Activated CD8-positive, alpha-beta memory T cell treated with anti-CD3 and anti-CD28 coated beads for 36 hours (primary cell): ENCODE results near the gene SPHK1. TPM values are rescaled to one million over a fixed set of nuclear protein-coding genes. Genes with fewer than 3 reads are reported as not detected.
"Not testable (repeated sequence)": the region's sequence is repeated elsewhere in the genome, so short reads cannot be mapped to it uniquely, and the experiment has no call there.

Source experiments
- CTCF ChIA-PET: fragments of 350-600 bp; sonication (Branson Sonifier 250); formaldehyde crosslinking; loops from one replicate; lab custom pipeline; 2021; ENCODE audit warnings: antibody characterized with exemption; lab: Charles Lee
- POLR2A ChIA-PET: fragments of 350-600 bp; sonication (Branson Sonifier 250); formaldehyde crosslinking; loops from one replicate; lab custom pipeline; 2021; ENCODE audit warnings: antibody characterized with exemption; lab: Charles Lee
- total RNA-seq, 2 experiments: library from RNA; stranded (reverse); gene quantifications; one replicate each; pipeline ENCODE4 v1.2.3, GENCODE V29; 2021

The SPHK1 gene, protein sequence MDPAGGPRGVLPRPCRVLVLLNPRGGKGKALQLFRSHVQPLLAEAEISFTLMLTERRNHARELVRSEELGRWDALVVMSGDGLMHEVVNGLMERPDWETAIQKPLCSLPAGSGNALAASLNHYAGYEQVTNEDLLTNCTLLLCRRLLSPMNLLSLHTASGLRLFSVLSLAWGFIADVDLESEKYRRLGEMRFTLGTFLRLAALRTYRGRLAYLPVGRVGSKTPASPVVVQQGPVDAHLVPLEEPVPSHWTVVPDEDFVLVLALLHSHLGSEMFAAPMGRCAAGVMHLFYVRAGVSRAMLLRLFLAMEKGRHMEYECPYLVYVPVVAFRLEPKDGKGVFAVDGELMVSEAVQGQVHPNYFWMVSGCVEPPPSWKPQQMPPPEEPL
- 10 to 100 TPM; 24.3 to 24.4 TPM for total RNA-seq

- CTCF ChIA-PET: interaction anchor here (0.5 to 6.3 kb wide), 12 partner anchors 13 to 616 kb away, joined by 3 to 57 read pairs (median 4); partner anchors contain the start of genes EXOC7 and PRPSAP1
- POLR2A ChIA-PET: interaction anchor here (1.1 to 4.6 kb wide), 4 partner anchors 30 to 326 kb away, joined by 3 to 39 read pairs (median 4); partner anchors contain the start of gene PRPSAP1
Measured at GRCh38 chr17:76384222-76384986, at the start of gene SPHK1. Gene SPHK1 (plus strand): TSS chr17:76384609. CDS start chr17:76385645, 1,036 bp downstream.

- POLR2A ChIA-PET: no interaction called here
- CTCF ChIA-PET: interaction anchor here (0.7 to 1.1 kb wide), 2 partner anchors 18 to 32 kb away, joined by 3 read pairs; partner anchors contain the start of gene PRPSAP1
Measured at GRCh38 chr17:76335716-76336381, 48.6 kb upstream of the SPHK1 start.

- ChIA-PET POLR2A (no interaction called here), CTCF (interaction anchor here (0.7 to 1.4 kb wide), 5 partner anchors 14 to 87 kb away, joined by 3 to 5 read pairs (median 3); partner anchors contain the start of gene PRPSAP1)
Measured at GRCh38 chr17:76336756-76337412, 47.5 kb upstream of the SPHK1 start.

- POLR2A ChIA-PET: interaction anchor here (0.6 kb wide), 1 partner anchor 240 kb away, joined by 6 read pairs; no protein-coding TSS in a partner anchor
Measured at GRCh38 chr17:76337413-76337777, 47.0 kb upstream of the SPHK1 start.

DNA sequence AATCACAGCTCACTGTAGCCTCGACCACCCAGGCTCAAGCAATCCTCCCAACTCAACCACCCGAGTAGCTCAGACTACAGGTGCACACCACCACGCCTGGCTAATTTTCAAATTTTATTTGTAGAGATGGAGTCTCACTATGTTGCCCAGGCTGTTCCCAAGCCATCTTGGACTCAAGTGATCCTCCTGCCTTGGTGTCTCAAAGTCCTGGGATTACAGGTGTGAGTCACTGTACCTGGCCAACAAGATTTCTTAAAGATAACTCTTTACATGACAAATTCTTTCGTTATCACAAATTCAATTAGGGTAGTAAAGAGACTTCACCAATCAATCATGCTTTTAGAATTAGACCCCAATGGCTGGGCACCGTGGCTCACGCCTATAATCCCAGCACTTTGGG lies 43.1 kb upstream of the SPHK1 start:
- POLR2A ChIA-PET: no interaction called here
- CTCF ChIA-PET: no interaction called here

More at GRCh38 chr17:76337413-76337777, 47.0 kb upstream of the SPHK1 start:
- CTCF ChIA-PET: interaction anchor here (1.0 to 1.4 kb wide), 2 partner anchors 14 to 48 kb away, joined by 3 read pairs; no protein-coding TSS in a partner anchor

GRCh38 chr17:76343106-76343505 lies 41.3 kb upstream of the SPHK1 start:
- POLR2A ChIA-PET: no interaction called here
- CTCF ChIA-PET: no interaction called here

DNA sequence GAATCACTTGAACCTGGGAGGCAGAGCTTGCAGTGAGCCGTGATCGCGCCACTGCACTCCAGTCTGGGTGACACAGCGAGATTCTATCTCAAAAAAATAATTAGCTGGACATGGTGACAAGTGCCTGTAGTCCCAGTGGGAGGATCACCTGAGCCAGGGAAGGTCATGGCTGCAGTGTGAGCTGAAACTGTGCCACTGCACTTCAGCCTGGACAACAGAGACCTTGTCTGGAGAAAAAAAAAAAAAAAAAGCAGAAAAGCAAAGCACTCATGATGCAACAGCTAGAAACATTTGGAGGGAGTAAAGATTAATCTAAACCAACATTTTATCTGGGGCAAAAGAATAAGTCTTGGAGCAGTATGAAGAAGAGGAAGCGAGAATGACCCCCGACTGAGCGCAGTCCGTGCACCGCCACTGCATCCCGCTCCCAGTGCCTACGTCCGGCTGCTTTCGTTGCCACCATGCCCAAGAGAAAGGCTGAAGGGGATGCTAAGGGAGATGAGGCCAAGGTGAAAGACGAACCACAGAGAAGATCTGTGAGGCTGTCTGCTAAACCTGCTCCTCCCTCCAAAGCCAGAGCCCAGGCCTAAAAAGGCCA lies 38.9 kb upstream of the SPHK1 start:
- CTCF ChIA-PET: interaction anchor here (1.1 to 1.3 kb wide), 2 partner anchors 40 to 43 kb away, joined by 4 read pairs; no protein-coding TSS in a partner anchor

DNA sequence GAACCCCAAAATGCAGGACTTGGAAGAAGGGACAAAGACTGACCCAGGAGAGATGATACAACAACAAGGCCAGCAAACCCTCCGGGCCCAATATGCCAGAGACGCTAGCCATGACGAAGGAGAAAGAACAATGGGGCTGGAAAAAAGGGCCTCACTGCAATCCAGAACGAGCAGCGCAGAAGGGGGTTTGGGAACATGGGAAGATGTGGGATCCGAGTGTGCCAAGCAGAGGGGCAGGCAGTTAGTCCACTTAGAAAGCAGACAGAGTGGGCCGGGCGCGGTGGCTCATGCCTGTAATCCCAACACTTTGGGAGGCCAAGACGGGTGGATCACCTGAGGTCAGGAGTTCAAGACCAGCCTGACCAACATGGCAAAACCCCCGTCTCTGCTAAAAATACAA lies 37.5 kb upstream of the SPHK1 start:
- POLR2A ChIA-PET, CTCF ChIA-PET: not testable (repeated sequence)

More for the DNA sequence above, 38.9 kb upstream of the SPHK1 start:
- POLR2A ChIA-PET: interaction anchor here (0.7 kb wide), 1 partner anchor 56 kb away, joined by 3 read pairs; no protein-coding TSS in a partner anchor

GRCh38 chr17:76350463-76350862 lies 33.9 kb upstream of the SPHK1 start:
- ChIA-PET CTCF (interaction anchor here (0.8 kb wide), 1 partner anchor 47 kb away, joined by 3 read pairs; no protein-coding TSS in a partner anchor), POLR2A (no interaction called here)

DNA sequence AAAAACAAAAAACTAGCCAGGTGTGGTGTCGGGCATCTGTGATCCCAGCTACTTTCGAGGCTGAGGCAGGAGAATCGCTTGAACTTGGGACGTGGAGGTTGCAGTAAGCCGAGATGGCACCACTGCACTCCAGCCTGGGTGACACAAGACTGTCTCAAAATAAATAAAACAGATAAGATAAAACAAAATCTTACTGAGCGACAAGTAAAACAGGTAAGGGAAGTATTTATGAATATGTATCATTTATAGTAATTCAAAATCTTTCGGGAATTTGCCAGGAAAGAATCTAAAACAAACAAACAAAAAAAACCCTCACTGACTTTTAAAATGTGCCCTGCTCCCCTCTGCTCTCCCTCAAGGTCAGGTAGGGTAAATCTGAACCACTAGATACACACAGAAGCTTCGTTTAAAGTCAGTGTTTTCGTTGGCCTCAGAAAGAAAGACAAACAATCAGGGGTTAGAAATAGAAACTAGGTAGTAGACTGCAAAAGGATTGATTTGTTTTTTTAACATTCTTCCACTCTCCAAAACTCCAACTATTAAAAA lies 32.8 kb upstream of the SPHK1 start:
- ChIA-PET POLR2A (interaction anchor here (1.3 kb wide), 1 partner anchor 33 kb away, joined by 3 read pairs; the partner anchor contains the start of gene SPHK1), CTCF (interaction anchor here (0.6 to 4.2 kb wide), 8 partner anchors 15 to 1788 kb away, joined by 3 to 43 read pairs (median 4); partner anchors contain the start of gene SPHK1)

DNA sequence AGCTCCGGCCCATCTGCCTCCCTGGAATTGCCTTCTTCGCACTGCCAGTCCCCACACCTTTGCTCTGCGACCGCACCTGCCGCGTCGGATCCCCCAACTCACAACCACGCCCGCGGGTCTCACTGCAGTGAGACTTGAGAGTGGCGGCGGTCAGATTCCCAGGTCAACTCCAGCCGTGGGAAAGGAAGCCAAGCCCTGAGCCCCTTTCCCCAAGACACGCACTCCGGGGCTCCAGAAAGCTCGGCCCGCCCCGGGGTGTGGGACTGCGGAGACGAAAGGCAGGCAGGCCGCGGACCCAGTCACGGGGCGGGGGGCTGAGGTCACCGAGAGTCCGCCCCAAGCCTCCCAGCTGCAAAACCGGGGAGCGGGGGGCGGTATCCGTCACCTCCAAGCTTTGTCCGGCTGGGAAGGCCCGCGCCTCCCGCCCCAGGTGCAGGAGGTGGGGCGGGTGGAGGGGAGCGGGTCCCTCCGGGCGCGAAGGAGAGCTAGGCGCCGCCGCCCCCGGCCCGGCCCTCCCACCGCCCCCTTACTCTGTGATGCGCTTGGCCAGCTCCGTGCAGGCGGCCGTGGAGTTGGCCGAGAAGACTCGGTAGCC lies 31.3 kb upstream of the SPHK1 start:
- POLR2A ChIA-PET: interaction anchor here (0.7 to 2.8 kb wide), 7 partner anchors 14 to 282 kb away, joined by 3 to 39 read pairs (median 3); partner anchors contain the start of genes EXOC7 and SPHK1
- CTCF ChIA-PET: interaction anchor here (0.6 to 4.2 kb wide), 14 partner anchors 9 to 464 kb away, joined by 3 to 43 read pairs (median 4); partner anchors contain the start of gene SPHK1

DNA sequence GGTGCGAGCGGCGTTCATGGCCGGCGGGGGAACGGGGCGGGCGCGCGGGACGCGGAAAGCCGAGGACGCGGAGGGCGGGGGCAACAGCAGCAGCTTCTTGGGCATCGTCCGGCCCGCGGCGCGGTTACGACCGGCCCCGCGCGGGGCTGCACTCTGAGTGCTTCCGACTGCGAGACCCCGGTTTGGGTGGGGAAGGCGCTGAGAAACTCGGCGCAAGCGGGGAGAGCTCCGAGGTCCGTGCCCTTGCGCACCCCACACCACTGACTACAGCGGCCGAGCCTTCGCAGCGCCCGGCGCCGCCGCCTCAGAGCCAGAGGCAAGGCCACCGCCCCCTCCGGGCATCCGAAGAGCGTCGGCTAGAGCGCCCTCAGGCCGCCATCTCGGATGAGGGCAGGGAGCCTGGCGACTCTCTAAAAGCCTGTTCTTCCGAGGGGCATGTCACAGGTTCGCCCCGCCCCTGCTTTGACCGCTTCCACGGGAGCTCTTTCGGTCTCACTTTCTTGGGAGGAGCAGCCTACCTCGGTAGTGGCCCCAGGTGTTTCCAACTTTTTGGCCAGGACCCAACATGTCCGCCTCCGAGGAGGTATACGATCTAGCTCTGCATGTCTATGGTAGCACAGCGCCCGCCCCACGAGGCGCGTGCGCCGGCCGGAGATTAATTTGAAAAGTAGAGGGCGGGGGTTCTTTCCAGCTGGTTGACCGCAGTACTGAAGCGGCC lies 30.7 kb upstream of the SPHK1 start, which contains the start of gene PRPSAP1:
PRPSAP1 (minus strand) TSS at position 318 of the 718 bp plus-strand sequence; CDS start at position 105, 213 bp downstream.
- POLR2A ChIA-PET: interaction anchor here (0.5 to 2.8 kb wide), 9 partner anchors 14 to 1339 kb away, joined by 3 to 39 read pairs (median 3); partner anchors contain the start of genes EXOC7 and SPHK1
- CTCF ChIA-PET: interaction anchor here (0.6 to 4.2 kb wide), 14 partner anchors 9 to 174 kb away, joined by 3 to 43 read pairs (median 3); partner anchors contain the start of gene SPHK1

GRCh38 chr17:76354317-76354729 lies 30.1 kb upstream of the SPHK1 start:
- ChIA-PET POLR2A (interaction anchor here (0.5 to 2.8 kb wide), 4 partner anchors 27 to 1338 kb away, joined by 3 to 39 read pairs (median 4); partner anchors contain the start of gene SPHK1), CTCF (interaction anchor here (0.6 to 4.2 kb wide), 10 partner anchors 8 to 174 kb away, joined by 3 to 43 read pairs (median 4); partner anchors contain the start of gene SPHK1)

GRCh38 chr17:76354747-76355310 lies 29.6 kb upstream of the SPHK1 start:
- ChIA-PET POLR2A (interaction anchor here (0.6 to 2.8 kb wide), 3 partner anchors 30 to 379 kb away, joined by 4 to 39 read pairs (median 5); partner anchors contain the start of gene SPHK1), CTCF (interaction anchor here (0.8 to 4.2 kb wide), 2 partner anchors 30 to 233 kb away, joined by 3 to 43 read pairs; partner anchors contain the start of gene SPHK1)
